Ishikawa (cell line): Measurements from ENCODE around the gene LYST.

Source experiments
- CEBPB ChIP-seq: IDR thresholded peaks from 2 replicates; pipeline ENCODE4 v1.6.1; 2012
- CREB1 ChIP-seq: IDR thresholded peaks from 2 replicates; pipeline ENCODE4 v1.6.1; 2012; ENCODE audit warnings: low read depth
- EGR1 ChIP-seq: IDR thresholded peaks from 2 replicates; pipeline ENCODE4 v1.6.1; 2012
- EP300 ChIP-seq: IDR thresholded peaks from 2 replicates; pipeline ENCODE4 v1.6.1; 2012; ENCODE audit warnings: borderline replicate concordance
- FOXM1 ChIP-seq: IDR thresholded peaks from 2 replicates; pipeline ENCODE4 v1.6.1; 2012; ENCODE audit warnings: low read depth, borderline replicate concordance
- MAX ChIP-seq: IDR thresholded peaks from 2 replicates; pipeline ENCODE4 v1.6.1; 2012
- NFIC ChIP-seq: IDR thresholded peaks from 2 replicates; pipeline ENCODE4 v1.6.1; 2012
- RAD21 ChIP-seq: IDR thresholded peaks from 2 replicates; pipeline ENCODE4 v1.6.1; 2012; ENCODE audit warnings: low read depth
- REST ChIP-seq: IDR thresholded peaks from 2 replicates; pipeline ENCODE4 v1.6.1; 2012; ENCODE audit warnings: low read depth, mild to moderate bottlenecking
- TAF1 ChIP-seq: IDR thresholded peaks from 2 replicates; pipeline ENCODE4 v1.6.1; 2012; ENCODE audit warnings: low read depth, mild to moderate bottlenecking
- TCF12 ChIP-seq: IDR thresholded peaks from 2 replicates; pipeline ENCODE4 v1.6.1; 2012; ENCODE audit warnings: low read depth
- TEAD4 ChIP-seq: IDR thresholded peaks from 2 replicates; pipeline ENCODE4 v1.6.1; 2012
- USF1 ChIP-seq: IDR thresholded peaks from 2 replicates; pipeline ENCODE4 v1.6.1; 2012
- YY1 ChIP-seq: IDR thresholded peaks from 2 replicates; pipeline ENCODE4 v1.6.1; 2012; ENCODE audit warnings: low read depth
- ZBTB7A ChIP-seq: IDR thresholded peaks from 2 replicates; pipeline ENCODE4 v1.6.1; 2012; ENCODE audit warnings: low read depth

The LYST gene

GRCh38 chr1:235679005-235679404, 187.7 kb downstream of the LYST start:
- no peak for TF ChIP-seq YY1
- no peak for TF ChIP-seq EGR1
- no peak for TF ChIP-seq REST
- TF ChIP-seq RAD21: no peak
- no peak for TF ChIP-seq EP300
- no peak for TF ChIP-seq MAX
- no peak for TF ChIP-seq CREB1
- TF ChIP-seq USF1: no peak
- no peak for TF ChIP-seq ZBTB7A
- no peak for TF ChIP-seq CEBPB
- no peak for TF ChIP-seq TCF12
- TF ChIP-seq TAF1: no peak
- TF ChIP-seq TEAD4: no peak
- no peak for TF ChIP-seq FOXM1

- TF ChIP-seq CREB1: no peak
- no peak for TF ChIP-seq EGR1
- no peak for TF ChIP-seq TEAD4
- TF ChIP-seq YY1: no peak
- TF ChIP-seq FOXM1: no peak
- TF ChIP-seq MAX: no peak
- no peak for TF ChIP-seq CEBPB
- TF ChIP-seq TAF1: no peak
- TF ChIP-seq USF1: no peak
- TF ChIP-seq RAD21: no peak
- TF ChIP-seq REST: no peak
- TF ChIP-seq NFIC: no peak
- TF ChIP-seq ZBTB7A: no peak
- TF ChIP-seq TCF12: no peak
- TF ChIP-seq EP300: no peak
Observed at GRCh38 chr1:235675152-235675890, 191.4 kb downstream of the LYST start.

- no peak for TF ChIP-seq EGR1
- TF ChIP-seq REST: no peak
- TF ChIP-seq MAX: no peak
- TF ChIP-seq TAF1: no peak
- TF ChIP-seq FOXM1: no peak
- TF ChIP-seq CEBPB: no peak
- no peak for TF ChIP-seq USF1
- no peak for TF ChIP-seq YY1
- no peak for TF ChIP-seq TEAD4
Observed at GRCh38 chr1:235673981-235674380, 192.7 kb downstream of the LYST start.

- TF ChIP-seq NFIC: no peak
- TF ChIP-seq MAX: no peak
- no peak for TF ChIP-seq ZBTB7A
- TF ChIP-seq TEAD4: no peak
- TF ChIP-seq FOXM1: no peak
- no peak for TF ChIP-seq CREB1
- TF ChIP-seq TCF12: no peak
- no peak for TF ChIP-seq EGR1
- no peak for TF ChIP-seq TAF1
- no peak for TF ChIP-seq RAD21
- no peak for TF ChIP-seq CEBPB
- no peak for TF ChIP-seq USF1
- TF ChIP-seq YY1: no peak
- TF ChIP-seq REST: no peak
- no peak for TF ChIP-seq EP300
Observed at GRCh38 chr1:235671992-235672391, 194.7 kb downstream of the LYST start.
